ENCODE measurements around the gene NPY. TPM values are rescaled to one million over a fixed set of nuclear protein-coding genes. Genes with fewer than 3 reads are reported as not detected.

The NPY gene
- total RNA-seq, 1 experiment from 2014 or later, result not detected

- H3K27me3 ChIP-seq (ENCODE audit: insufficient read depth, low read length), result peaks cover 4% of the 10 kb centered on the region; the same call in 1 of the 2 replicates
- BruUV-seq (replicated peaks), result no TSS peak
- H4K20me1 ChIP-seq (ENCODE audit: insufficient read depth), result no peaks in the 10 kb centered on the region
- POLR2A ChIA-PET, result no interaction called here
- intact Hi-C loops (cut with micrococcal nuclease), result no loop called here
- RAD21 ChIA-PET (ENCODE audit: low non-redundant PET in 1 of 2, low total read pairs in 2 of 2, uncharacterized antibody in 2 of 2, unreplicated experiment in 2 of 2), result no interaction called here
- no peak overlapping the region for H2AFZ ChIP-seq (ENCODE audit: low read depth, low read length, poor library complexity, severe bottlenecking)
- no peak for ATAC-seq
- TF ChIP-seq SRF (IDR thresholded peaks at IDR 0.05; ENCODE audit: low read depth) (no peak), ELF1 (IDR thresholded peaks at IDR 0.05; ENCODE audit: borderline replicate concordance, low read depth) (no peak), SIN3A (IDR thresholded peaks at IDR 0.05; ENCODE audit: low read depth) (no peak), EZH2 (IDR thresholded peaks at IDR 0.05) (no peak), EZH2phosphoT487 (IDR thresholded peaks at IDR 0.05; ENCODE audit: borderline replicate concordance) (no peak), ZNF274 (IDR thresholded peaks at IDR 0.05; ENCODE audit: low read depth, low read length) (no peak), POLR2AphosphoS5 (IDR thresholded peaks at IDR 0.05; ENCODE audit: low read depth, low read length) (no peak), YY1 (IDR thresholded peaks at IDR 0.05; ENCODE audit: extremely low read depth, insufficient replicate concordance, low read depth, low read length) (no peak)
- TF ChIP-seq, protein P1, sequence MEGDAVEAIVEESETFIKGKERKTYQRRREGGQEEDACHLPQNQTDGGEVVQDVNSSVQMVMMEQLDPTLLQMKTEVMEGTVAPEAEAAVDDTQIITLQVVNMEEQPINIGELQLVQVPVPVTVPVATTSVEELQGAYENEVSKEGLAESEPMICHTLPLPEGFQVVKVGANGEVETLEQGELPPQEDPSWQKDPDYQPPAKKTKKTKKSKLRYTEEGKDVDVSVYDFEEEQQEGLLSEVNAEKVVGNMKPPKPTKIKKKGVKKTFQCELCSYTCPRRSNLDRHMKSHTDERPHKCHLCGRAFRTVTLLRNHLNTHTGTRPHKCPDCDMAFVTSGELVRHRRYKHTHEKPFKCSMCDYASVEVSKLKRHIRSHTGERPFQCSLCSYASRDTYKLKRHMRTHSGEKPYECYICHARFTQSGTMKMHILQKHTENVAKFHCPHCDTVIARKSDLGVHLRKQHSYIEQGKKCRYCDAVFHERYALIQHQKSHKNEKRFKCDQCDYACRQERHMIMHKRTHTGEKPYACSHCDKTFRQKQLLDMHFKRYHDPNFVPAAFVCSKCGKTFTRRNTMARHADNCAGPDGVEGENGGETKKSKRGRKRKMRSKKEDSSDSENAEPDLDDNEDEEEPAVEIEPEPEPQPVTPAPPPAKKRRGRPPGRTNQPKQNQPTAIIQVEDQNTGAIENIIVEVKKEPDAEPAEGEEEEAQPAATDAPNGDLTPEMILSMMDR (IDR thresholded peaks at IDR 0.05 in 2 of 3, conservative IDR thresholded peaks at IDR 0.05 in 1 of 3; ENCODE audit: borderline replicate concordance in 1 of 3, insufficient read depth in 1 of 3, low read depth in 2 of 3, low read length in 2 of 3), result no peak
- H3K9ac ChIP-seq (ENCODE audit: low read length), result no peak overlapping the region
- DNase-seq (ENCODE audit: low read depth, low spot score), result no peak
- H3K4me2 ChIP-seq (ENCODE audit: low read length), result no peak overlapping the region
- H3K9me2 ChIP-seq (ENCODE audit: insufficient read depth), result no peaks in the 10 kb centered on the region
- CTCF ChIA-PET, result no interaction called here
- no peaks in the 10 kb centered on the region for H3K4me1 ChIP-seq (ENCODE audit: control insufficient read depth in 1 of 2, insufficient read depth in 2 of 2, low read length in 2 of 2)
- H3K79me2 ChIP-seq (ENCODE audit: insufficient read depth, low read length), result no peaks in the 10 kb centered on the region
- no peak overlapping the region for H3K4me3 ChIP-seq (replicated peaks in 1 of 2; ENCODE audit: low read depth in 1 of 2, low read length in 2 of 2)
- H3K27ac ChIP-seq (ENCODE audit: low read depth, low read length), result no peak overlapping the region
- H3K36me3 ChIP-seq (ENCODE audit: control insufficient read depth in 1 of 2, insufficient read depth in 2 of 2, low read length in 2 of 2), result no peaks in the 10 kb centered on the region
- H3K9me3 ChIP-seq (ENCODE audit: control insufficient read depth in 1 of 2, insufficient read depth in 1 of 2, low read depth in 1 of 2, low read length in 2 of 2), result no peaks in the 10 kb centered on the region
Measured at GRCh38 chr7:24325708-24326107, 41.7 kb downstream of the NPY start.

GRCh38 chr7:24328050-24328449 is 44.1 kb downstream of the NPY start:
- H3K4me3 ChIP-seq (replicated peaks in 1 of 2; ENCODE audit: low read depth in 1 of 2, low read length in 2 of 2), result no peak overlapping the region
- H3K27ac ChIP-seq (ENCODE audit: low read depth, low read length), result no peak overlapping the region
- intact Hi-C loops (cut with micrococcal nuclease), result no loop called here
- CTCF ChIA-PET, result no interaction called here
- RAD21 ChIA-PET (ENCODE audit: low non-redundant PET in 1 of 2, low total read pairs in 2 of 2, uncharacterized antibody in 2 of 2, unreplicated experiment in 2 of 2), result no interaction called here
- DNase-seq (ENCODE audit: low read depth, low spot score), result no peak
- H3K4me2 ChIP-seq (ENCODE audit: low read length), result no peak overlapping the region
- H3K27me3 ChIP-seq (ENCODE audit: insufficient read depth, low read length), result no peaks in the 10 kb centered on the region
- BruUV-seq (replicated peaks), result no TSS peak
- no peaks in the 10 kb centered on the region for H3K9me2 ChIP-seq (ENCODE audit: insufficient read depth)
- no peak overlapping the region for H3K9ac ChIP-seq (ENCODE audit: low read length)
- H3K4me1 ChIP-seq (ENCODE audit: control insufficient read depth in 1 of 2, insufficient read depth in 2 of 2, low read length in 2 of 2), result no peaks in the 10 kb centered on the region
- H4K20me1 ChIP-seq (ENCODE audit: insufficient read depth), result no peaks in the 10 kb centered on the region
- no peaks in the 10 kb centered on the region for H3K79me2 ChIP-seq (ENCODE audit: insufficient read depth, low read length)
- no peaks in the 10 kb centered on the region for H3K36me3 ChIP-seq (ENCODE audit: control insufficient read depth in 1 of 2, insufficient read depth in 2 of 2, low read length in 2 of 2)
- ATAC-seq, result no peak
- no peaks in the 10 kb centered on the region for H3K9me3 ChIP-seq (ENCODE audit: control insufficient read depth in 1 of 2, insufficient read depth in 1 of 2, low read depth in 1 of 2, low read length in 2 of 2)
- no peak overlapping the region for H2AFZ ChIP-seq (ENCODE audit: low read depth, low read length, poor library complexity, severe bottlenecking)
- POLR2A ChIA-PET, result no interaction called here
- TF ChIP-seq CEBPB (IDR thresholded peaks at IDR 0.05; ENCODE audit: low read depth), result no peak
- TF ChIP-seq ZNF274 (IDR thresholded peaks at IDR 0.05; ENCODE audit: low read depth, low read length), result no peak
- TF ChIP-seq, protein P2, sequence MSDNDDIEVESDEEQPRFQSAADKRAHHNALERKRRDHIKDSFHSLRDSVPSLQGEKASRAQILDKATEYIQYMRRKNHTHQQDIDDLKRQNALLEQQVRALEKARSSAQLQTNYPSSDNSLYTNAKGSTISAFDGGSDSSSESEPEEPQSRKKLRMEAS (IDR thresholded peaks at IDR 0.05), result no peak
- no peak for TF ChIP-seq SRF (IDR thresholded peaks at IDR 0.05; ENCODE audit: low read depth)
- TF ChIP-seq, protein P1 (IDR thresholded peaks at IDR 0.05 in 2 of 3, conservative IDR thresholded peaks at IDR 0.05 in 1 of 3; ENCODE audit: borderline replicate concordance in 1 of 3, insufficient read depth in 1 of 3, low read depth in 2 of 3, low read length in 2 of 3), result no peak
- no peak for TF ChIP-seq POLR2AphosphoS5 (IDR thresholded peaks at IDR 0.05; ENCODE audit: low read depth, low read length)
- TF ChIP-seq EZH2phosphoT487 (IDR thresholded peaks at IDR 0.05; ENCODE audit: borderline replicate concordance), result no peak
- TF ChIP-seq, protein P3, sequence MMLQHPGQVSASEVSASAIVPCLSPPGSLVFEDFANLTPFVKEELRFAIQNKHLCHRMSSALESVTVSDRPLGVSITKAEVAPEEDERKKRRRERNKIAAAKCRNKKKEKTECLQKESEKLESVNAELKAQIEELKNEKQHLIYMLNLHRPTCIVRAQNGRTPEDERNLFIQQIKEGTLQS (IDR thresholded peaks at IDR 0.05), result no peak
- TF ChIP-seq CBX3 (IDR thresholded peaks at IDR 0.05; ENCODE audit: low read depth), result no peak
- no peak for TF ChIP-seq RAD21 (IDR thresholded peaks at IDR 0.05; ENCODE audit: low read depth)
- TF ChIP-seq ZFX (IDR thresholded peaks at IDR 0.05), result no peak
- TF ChIP-seq YY1 (IDR thresholded peaks at IDR 0.05; ENCODE audit: extremely low read depth, insufficient replicate concordance, low read depth, low read length), result no peak
- no peak for TF ChIP-seq JUND (IDR thresholded peaks at IDR 0.05)
